Activated CD8-positive, alpha-beta memory T cell treated with anti-CD3 and anti-CD28 coated beads for 24 hours (primary cell): ENCODE results near the gene VAV3.
A peak's percentile ranks its signal among the peaks of the same experiment; 100 is the strongest.
"Not testable (repeated sequence)": the region's sequence is repeated elsewhere in the genome, so short reads cannot be mapped to it uniquely, and the experiment has no call there.

Experiments
- DNase-seq: peaks from one replicate; pipeline ENCODE4 v3.0.0-alpha.2; 2020

VAV3 gene

GRCh38 chr1:107786203-107786845 lies 178.7 kb downstream of the VAV3 start:
- no peak for DNase-seq

GRCh38 chr1:107785496-107786202 lies 179.3 kb downstream of the VAV3 start:
- DNase-seq: no peak

GRCh38 chr1:107782217-107782845 lies 182.6 kb downstream of the VAV3 start:
- DNase-seq: no peak

DNA sequence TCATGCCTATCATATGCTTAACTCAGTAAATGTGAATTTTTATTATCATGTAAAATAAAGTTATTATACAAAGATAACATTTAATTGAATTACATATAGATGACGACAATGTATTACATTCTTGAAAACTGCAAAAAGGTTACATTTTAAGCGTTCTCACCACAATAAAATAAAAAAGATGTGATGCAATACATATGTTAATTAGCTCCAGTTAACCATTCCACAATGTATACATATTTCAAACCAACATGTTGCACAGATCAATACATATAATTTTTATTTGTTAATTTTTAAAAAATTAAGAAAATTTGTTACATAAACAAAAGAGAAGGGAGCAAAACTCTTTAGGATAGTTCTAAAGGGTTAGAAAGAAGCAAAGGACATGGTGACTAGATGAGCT lies 183.7 kb downstream of the VAV3 start:
- DNase-seq: no peak

- no peak for DNase-seq
Measured at GRCh38 chr1:107777664-107778047, 187.3 kb downstream of the VAV3 start.

DNA sequence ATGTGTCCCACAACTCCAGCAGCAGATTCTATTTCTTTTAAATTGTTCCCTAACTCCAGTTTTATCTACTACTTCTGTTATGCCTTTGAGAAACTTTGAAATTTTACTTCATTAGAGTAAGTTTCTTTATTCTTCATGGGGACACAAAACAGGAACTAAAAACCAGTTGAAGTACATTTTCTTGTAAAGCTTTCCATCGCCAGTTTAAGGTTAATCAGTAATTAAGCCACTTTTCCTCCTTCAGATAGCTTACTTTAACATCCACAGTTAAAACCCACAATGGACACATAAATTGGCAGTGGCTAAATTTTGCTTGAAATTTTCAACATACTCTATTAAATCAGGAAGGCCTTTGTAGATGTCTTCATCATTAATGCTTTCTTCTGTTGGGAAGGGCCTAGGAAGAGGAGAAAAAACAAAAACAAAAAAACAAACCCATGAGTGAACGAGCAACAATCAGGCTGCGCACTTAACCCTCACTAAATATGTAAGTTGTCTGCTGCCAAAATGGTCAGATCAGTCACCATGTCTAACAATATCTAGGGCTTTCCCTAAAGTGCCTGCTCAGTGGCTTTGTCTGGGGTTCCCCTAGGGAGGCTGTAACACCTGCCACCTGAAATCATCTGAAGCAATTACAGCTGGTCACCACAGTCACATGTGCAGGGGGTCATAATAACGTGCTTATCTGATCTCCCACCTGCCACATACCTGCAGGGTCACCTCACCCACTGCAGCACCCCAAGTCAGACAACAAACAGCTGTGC lies 187.9 kb downstream of the VAV3 start:
- DNase-seq: no peak

DNA sequence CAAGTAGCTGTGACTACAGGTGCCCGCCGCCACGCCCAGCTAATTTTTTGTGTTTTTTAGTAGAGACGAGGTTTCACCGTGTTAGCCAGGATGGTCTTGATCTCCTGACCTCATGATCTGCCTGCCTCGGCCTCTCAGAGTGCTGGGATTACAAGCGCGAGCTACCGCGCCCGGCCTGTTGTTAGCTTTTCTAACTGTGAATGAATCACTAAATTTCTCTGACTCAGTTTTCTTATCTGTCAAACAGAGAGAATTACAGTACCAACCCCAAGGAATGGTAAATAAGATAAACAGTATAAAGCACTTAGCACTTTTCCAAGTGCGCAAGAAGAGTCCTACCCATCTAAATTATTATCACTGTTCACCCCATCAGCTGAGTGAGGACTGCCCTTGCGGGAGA lies 193.6 kb downstream of the VAV3 start:
- DNase-seq: no peak

DNA sequence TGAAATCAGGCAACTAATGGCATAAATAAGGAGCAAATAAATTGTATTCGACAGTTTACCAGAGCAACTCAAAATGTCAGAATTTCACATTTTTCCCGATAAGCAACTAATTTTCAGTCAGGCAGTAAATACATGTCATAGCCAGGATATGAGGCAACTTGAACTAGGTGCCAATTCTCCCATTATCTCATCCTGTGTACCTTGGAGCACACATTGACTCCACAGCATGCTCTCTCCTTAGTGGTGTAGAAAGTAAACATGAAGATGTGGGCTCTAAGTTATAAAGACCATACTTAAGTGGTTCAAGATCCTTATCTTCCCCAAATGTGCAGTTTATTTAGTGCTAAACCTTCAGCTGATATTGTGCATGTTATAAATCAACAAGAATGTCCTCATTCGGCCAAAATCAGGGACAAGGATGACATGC lies 197.8 kb downstream of the VAV3 start:
- DNase-seq: no peak

- DNase-seq: no peak
Measured at GRCh38 chr1:107766533-107766932, 198.4 kb downstream of the VAV3 start.

DNA sequence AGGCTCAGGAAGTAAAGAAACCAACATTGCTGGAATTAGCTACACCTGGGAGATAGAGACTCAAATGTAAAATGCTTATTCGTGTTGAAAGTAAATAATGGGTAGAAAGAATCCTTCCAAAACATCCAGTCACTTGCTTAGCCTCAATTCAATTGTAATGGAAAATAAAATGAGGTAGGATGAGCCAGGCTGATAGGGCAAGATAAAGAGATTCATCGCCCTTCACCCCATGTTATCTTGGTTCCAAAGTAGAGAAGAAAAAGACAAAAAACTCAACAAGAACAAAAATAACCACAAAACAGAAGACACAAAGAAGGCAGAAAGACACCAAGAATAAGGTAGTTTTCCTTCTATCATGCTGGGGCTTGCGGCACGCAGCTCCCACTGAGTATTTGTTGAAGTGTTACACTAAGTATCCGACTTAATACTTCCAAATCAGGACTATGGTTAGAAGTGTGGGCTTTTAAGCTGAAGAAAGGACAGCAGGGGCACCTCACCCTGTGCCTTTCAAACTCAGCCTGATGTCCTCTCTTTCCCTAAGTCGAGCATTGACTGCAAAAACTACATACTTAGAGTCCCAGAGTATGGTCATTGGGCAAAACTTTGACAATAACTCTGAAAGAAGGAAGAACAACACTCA lies 202.1 kb downstream of the VAV3 start:
- no peak for DNase-seq

DNA sequence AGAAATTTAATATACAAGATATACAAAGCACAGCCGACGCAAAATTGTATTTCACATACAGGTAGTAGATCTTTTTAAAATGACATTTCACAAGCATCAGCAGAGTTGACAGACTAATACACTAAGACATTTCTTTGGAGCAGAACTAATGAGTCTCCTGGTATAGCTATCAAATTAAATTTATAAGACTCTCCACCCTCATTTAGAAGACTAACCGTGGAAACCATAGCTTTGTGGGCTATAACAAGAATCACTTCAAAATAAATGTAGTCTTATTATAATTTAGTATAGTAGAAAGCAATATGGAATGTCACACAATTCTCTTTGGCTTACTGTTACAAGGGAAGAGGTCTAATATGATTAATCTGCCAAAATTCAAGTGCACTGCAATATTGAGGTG lies 204.9 kb downstream of the VAV3 start:
- DNase-seq: no peak

DNA sequence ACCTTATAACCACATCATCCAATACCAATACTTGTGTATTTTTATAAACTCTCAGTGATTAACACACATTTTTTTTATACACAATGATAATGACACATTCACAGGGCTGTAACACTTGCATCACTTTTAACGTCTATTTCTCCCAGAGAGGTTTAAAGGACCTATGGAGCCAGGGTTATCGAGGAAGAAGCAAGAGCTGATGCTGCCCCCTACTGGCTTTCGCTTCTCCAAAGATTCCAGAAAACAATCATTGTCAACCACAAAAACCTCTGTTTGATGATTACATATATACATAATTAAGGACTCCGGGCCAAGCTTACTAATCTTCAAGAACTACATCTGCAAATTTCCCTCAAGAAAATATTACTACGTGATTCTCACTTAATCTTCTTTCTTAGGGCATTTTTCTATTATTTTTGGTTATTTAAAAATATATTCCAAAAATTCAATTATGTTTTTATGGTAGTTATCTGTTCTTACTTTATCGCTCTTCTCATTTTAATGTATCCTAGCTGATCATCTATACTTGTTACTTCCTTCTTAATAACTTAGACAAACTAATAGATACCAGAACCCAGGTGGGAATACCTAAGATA lies 214.5 kb downstream of the VAV3 start:
- DNase-seq: peak; percentile 64

DNA sequence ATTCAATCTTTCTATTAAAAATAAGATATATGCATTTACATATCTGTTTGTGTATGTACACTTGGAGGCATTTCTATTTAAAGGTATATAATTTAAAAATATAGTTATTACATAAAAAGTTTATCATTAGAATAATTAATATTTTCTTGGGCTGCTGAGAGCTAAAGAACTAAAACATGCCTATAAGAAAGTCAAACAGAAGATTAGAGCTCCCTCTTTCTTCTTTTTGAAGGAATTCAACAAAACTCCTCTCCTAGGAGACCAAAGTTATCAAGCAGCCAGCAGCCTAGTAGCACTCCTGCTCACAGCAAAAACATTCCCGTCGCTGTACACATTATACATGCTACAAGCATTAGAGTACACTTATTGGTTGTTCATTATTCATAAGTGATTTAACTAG lies 216.4 kb downstream of the VAV3 start:
- no peak for DNase-seq

DNA sequence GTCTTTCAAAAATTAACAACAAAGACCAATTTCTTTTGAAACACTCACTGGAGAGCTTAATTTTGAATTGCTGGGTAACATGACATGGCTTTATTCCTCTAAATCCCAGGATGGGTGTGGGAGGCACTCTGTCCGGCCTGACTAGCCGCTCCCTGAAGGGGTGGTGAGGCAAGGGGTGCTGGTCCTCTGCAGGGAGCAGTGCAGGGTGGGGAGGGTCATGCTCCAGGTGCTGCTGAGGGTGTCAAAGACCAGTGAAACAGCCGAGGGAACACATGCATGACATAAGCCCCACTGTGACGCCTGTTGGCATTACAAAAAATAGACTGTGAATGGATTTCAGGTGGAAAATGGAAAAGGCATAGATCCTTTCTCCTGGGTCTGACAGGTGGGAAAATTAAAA lies 223.7 kb downstream of the VAV3 start:
- no peak for DNase-seq

- no peak for DNase-seq
Measured at GRCh38 chr1:107740579-107740978, 224.4 kb downstream of the VAV3 start.

DNA sequence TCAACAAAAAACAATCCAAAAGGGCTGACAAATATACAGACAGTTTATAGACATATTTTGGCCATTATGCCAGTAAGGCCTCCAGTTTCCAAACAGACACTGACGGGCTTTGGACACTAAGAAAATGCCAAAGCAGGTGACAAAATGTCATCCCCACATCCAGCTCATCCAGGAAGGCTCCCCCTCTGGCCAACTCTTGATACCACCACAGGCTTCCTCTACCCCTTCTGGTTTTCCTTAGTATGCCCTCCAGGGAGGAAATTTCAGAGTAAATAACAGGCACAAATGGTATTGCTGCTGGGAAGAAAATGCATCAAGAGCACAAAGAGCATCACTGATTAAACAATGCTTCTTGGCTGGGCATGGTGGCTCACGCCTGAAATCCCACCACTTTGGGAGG lies 225.3 kb downstream of the VAV3 start:
- DNase-seq: no peak

DNA sequence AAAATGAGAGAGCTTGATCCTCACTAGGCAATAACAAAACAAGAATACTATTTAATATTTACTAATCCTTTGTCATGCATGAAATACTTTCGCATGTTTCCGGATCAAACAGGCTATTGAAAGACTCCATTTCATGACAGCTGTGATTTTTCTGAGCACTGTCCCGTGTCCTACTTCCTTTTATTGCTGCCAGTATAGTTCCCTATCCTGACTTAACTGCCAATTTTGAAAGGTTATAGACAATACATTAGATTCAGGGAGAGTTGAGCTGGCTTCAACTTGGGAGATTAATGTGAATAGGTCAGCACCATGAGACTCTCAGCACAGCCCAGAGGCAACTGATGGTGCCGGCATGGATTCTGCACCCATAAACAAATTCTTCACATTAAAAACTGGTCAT lies 225.8 kb downstream of the VAV3 start:
- no peak for DNase-seq

GRCh38 chr1:107733401-107733800 lies 231.6 kb downstream of the VAV3 start:
- DNase-seq: not testable (repeated sequence)

GRCh38 chr1:107727866-107728265 lies 237.1 kb downstream of the VAV3 start:
- no peak for DNase-seq

- DNase-seq: no peak
Measured at GRCh38 chr1:107726860-107727259, 238.1 kb downstream of the VAV3 start.

DNA sequence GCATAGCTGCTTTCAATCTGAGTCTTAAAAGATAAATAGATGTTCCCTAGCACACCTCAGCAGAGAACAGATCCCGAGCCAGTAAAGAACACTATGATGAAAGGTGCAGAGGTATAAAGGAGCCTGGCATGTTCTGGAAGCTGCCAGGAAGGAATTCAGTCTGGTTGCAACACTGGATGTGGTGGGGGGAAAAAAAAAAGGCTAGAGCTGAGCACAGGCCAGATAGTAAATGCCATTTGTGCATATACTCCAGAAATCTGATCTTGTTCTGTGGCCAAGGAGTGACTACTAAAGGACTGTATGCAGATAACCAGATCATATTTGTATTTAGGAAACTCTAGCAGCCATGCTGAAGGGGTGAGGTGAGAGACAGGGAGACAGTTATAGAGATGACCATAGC lies 240.3 kb downstream of the VAV3 start:
- DNase-seq: no peak

DNA sequence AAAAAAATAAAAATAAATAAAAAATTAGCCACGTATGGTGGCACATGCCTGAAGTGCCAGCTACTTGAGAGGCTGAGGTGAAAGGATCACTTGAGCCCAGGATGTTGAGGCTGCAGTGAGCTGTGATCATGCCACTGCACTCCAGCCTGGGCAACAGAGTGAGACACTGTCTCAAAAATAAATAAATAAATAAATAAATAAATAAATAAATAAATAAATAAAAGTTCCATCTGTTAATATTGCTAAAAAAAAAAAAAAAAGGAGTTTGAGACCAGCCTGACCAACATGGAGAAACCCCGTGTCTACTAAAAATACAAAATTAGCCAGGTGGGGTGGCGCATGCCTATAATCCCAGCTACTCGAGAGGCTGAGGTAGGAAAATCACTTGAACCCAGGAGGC lies 244.8 kb downstream of the VAV3 start:
- not testable (repeated sequence) for DNase-seq

GRCh38 chr1:107710005-107710404 lies 255.0 kb downstream of the VAV3 start:
- DNase-seq: no peak
